ENCODE results near the gene DNAH3.
"Not testable (repeated sequence)": the region's sequence is repeated elsewhere in the genome, so short reads cannot be mapped to it uniquely, and the experiment has no call there.

The DNAH3 gene

DNA sequence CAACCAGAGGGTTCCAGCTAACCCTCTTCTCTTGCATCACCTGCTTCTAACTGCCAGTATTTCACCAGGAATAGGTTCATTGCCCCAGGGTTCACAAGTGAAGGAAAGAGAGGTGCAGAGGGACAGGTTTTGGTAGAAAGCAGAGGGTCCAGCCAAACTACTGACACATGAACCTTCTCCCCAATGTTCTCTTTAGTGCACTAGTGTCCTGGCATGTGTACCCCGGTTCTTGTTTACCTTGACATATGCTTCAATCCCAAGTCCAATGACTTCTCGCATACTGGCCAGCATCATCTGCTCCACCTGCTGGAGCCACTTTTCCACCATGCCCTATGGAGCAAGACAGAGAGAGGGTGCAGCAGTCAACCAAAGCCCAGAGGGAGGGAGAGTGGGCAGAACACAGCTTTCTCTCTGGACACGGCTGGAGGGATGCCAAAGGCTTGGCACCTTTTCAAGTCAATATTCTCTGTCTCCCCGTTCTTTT, 90.6 kb downstream of the DNAH3 start:
- H3K4me1 Mint-ChIP-seq = no peaks in the 10 kb centered on the region

GRCh38 chr16:21057875-21058274, 92.8 kb downstream of the DNAH3 start:
- H3K36me3 Mint-ChIP-seq = no peaks in the 10 kb centered on the region
- no peak overlapping the region for H3K27ac Mint-ChIP-seq
- no peaks in the 10 kb centered on the region for H3K9me3 Mint-ChIP-seq
- CTCF ChIA-PET = no interaction called here
- no peak overlapping the region for H3K4me3 Mint-ChIP-seq
- DNase-seq = no peak
- peaks cover 33% of the 10 kb centered on the region for H3K27me3 Mint-ChIP-seq
- H3K4me1 Mint-ChIP-seq = no peaks in the 10 kb centered on the region

More for the DNA sequence above, 90.6 kb downstream of the DNAH3 start:
- Mint-ChIP-seq H3K9me3 (no peaks in the 10 kb centered on the region), H3K4me3 (no peak overlapping the region), H3K27me3 (peaks cover 28% of the 10 kb centered on the region), H3K36me3 (no peaks in the 10 kb centered on the region), H3K27ac (no peak overlapping the region)
- CTCF ChIA-PET = no interaction called here
- DNase-seq = no peak

GRCh38 chr16:21056396-21056795, 94.2 kb downstream of the DNAH3 start:
- no peak overlapping the region for H3K27ac Mint-ChIP-seq
- no peaks in the 10 kb centered on the region for H3K36me3 Mint-ChIP-seq
- no peaks in the 10 kb centered on the region for H3K9me3 Mint-ChIP-seq
- H3K4me3 Mint-ChIP-seq = no peak overlapping the region
- no peaks in the 10 kb centered on the region for H3K4me1 Mint-ChIP-seq
- peaks cover 31% of the 10 kb centered on the region for H3K27me3 Mint-ChIP-seq
- no peak for DNase-seq
- CTCF ChIA-PET = no interaction called here

DNA sequence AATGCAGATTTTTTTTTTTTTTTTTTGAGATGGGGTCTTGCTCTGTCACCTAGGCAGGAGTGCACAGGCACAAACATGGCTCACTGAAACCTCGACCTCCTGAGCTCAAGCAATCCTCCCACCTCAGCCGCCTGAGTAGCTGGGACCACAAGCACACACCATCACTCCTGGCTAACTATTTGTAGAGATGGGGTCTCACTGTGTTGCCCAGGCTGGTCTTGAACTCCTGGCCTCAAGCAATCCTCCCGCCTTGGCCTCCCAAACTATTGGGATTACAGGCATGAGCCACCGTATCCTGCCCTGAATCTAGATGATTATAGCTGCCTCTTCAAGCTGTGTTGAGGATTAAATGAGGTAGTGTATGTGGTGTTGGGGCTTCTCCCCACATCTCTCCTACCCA, 94.9 kb downstream of the DNAH3 start:
- H3K27ac Mint-ChIP-seq, H3K4me3 Mint-ChIP-seq, H3K4me1 Mint-ChIP-seq, CTCF ChIA-PET, DNase-seq, H3K9me3 Mint-ChIP-seq, H3K36me3 Mint-ChIP-seq: not testable (repeated sequence)
- peaks cover 27% of the 10 kb centered on the region for H3K27me3 Mint-ChIP-seq

- Mint-ChIP-seq H3K27me3 (peaks cover 30% of the 10 kb centered on the region), H3K4me3 (no peak overlapping the region)
- CTCF ChIA-PET = interaction anchor here (1.7 kb wide), 1 partner anchor 376 kb away, joined by 3 read pairs; no protein-coding TSS in a partner anchor
Observed at GRCh38 chr16:21053590-21053989, 97.1 kb downstream of the DNAH3 start.

GRCh38 chr16:21048091-21048912, 102.3 kb downstream of the DNAH3 start:
- H3K4me3 Mint-ChIP-seq, DNase-seq, CTCF ChIA-PET, H3K36me3 Mint-ChIP-seq, H3K9me3 Mint-ChIP-seq, H3K4me1 Mint-ChIP-seq, H3K27ac Mint-ChIP-seq: not testable (repeated sequence)
- peaks cover 22% of the 10 kb centered on the region for H3K27me3 Mint-ChIP-seq

More at GRCh38 chr16:21053590-21053989, 97.1 kb downstream of the DNAH3 start:
- Mint-ChIP-seq H3K27ac (no peak overlapping the region), H3K4me1 (no peaks in the 10 kb centered on the region), H3K36me3 (no peaks in the 10 kb centered on the region), H3K9me3 (no peaks in the 10 kb centered on the region)
- no peak for DNase-seq

GRCh38 chr16:21038197-21038596, 112.4 kb downstream of the DNAH3 start:
- Mint-ChIP-seq H3K27me3 (peaks cover 22% of the 10 kb centered on the region), H3K27ac (no peak overlapping the region), H3K4me3 (no peak overlapping the region), H3K36me3 (no peaks in the 10 kb centered on the region), H3K9me3 (no peaks in the 10 kb centered on the region), H3K4me1 (no peaks in the 10 kb centered on the region)
- no peak for DNase-seq
- CTCF ChIA-PET = no interaction called here

DNA sequence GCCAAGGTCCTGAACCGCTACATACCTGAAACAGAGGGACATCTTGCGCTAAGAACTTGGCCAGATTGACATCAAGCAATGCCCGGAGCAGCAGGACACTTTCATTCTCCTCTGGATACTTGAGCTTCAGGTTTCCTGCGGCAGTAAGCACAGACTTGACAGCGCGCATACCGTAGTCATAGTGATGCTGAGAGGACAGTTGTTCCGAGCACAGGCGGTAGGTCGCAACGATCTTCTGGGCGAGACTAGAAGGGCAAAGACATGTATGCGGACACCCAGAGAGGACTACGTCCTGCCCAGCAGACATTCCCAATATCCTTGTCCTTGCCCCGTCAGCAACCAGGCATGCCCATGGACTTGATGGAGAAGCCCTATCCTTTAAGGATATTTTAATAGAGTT, 112.9 kb downstream of the DNAH3 start:
- DNase-seq = no peak
- H3K36me3 Mint-ChIP-seq = no peaks in the 10 kb centered on the region
- H3K27ac Mint-ChIP-seq = no peak overlapping the region
- CTCF ChIA-PET = no interaction called here
- H3K4me1 Mint-ChIP-seq = no peaks in the 10 kb centered on the region
- peaks cover 22% of the 10 kb centered on the region for H3K27me3 Mint-ChIP-seq
- H3K4me3 Mint-ChIP-seq = no peak overlapping the region
- H3K9me3 Mint-ChIP-seq = no peaks in the 10 kb centered on the region

- Mint-ChIP-seq H3K27me3 (peaks cover 22% of the 10 kb centered on the region), H3K9me3 (no peaks in the 10 kb centered on the region), H3K4me1 (no peaks in the 10 kb centered on the region), H3K36me3 (no peaks in the 10 kb centered on the region), H3K27ac (no peak overlapping the region), H3K4me3 (no peak overlapping the region)
- DNase-seq = no peak
- CTCF ChIA-PET = no interaction called here
Observed at GRCh38 chr16:21037168-21037567, 113.5 kb downstream of the DNAH3 start.

GRCh38 chr16:21036471-21036870, 114.2 kb downstream of the DNAH3 start:
- Mint-ChIP-seq H3K4me1 (no peaks in the 10 kb centered on the region), H3K27ac (no peak overlapping the region), H3K27me3 (peaks cover 28% of the 10 kb centered on the region), H3K36me3 (no peaks in the 10 kb centered on the region), H3K9me3 (no peaks in the 10 kb centered on the region), H3K4me3 (no peak overlapping the region)
- CTCF ChIA-PET = no interaction called here
- DNase-seq = no peak

- peaks cover 28% of the 10 kb centered on the region for H3K27me3 Mint-ChIP-seq
- H3K36me3 Mint-ChIP-seq = no peaks in the 10 kb centered on the region
- no peaks in the 10 kb centered on the region for H3K9me3 Mint-ChIP-seq
- no peak overlapping the region for H3K4me3 Mint-ChIP-seq
- no peaks in the 10 kb centered on the region for H3K4me1 Mint-ChIP-seq
- DNase-seq = no peak
- CTCF ChIA-PET = no interaction called here
- no peak overlapping the region for H3K27ac Mint-ChIP-seq
Observed at GRCh38 chr16:21033704-21034103, 116.9 kb downstream of the DNAH3 start.

DNA sequence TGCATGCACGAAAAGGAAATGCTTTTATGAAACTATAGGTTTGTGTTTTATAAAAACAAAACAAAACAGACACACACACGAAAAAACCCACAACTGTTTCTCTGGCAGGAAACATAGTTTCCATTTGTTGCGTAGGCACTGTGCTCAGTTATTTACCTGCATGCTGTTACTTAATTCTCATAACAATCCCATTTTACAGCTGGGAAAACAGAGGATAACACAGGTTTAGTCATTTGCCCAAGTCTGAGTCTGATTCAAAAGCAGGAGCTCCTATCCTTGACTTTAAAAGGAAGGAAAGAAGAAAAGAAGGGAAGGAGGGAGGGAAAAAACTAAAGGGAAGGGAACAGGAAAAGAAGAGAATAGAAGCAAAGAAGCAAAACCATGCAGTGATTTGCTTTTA, 117.4 kb downstream of the DNAH3 start:
- CTCF ChIA-PET = interaction anchor here (0.6 kb wide), 1 partner anchor 9 kb away, joined by 3 read pairs; no protein-coding TSS in a partner anchor
- no peaks in the 10 kb centered on the region for H3K9me3 Mint-ChIP-seq
- H3K36me3 Mint-ChIP-seq = no peaks in the 10 kb centered on the region
- no peaks in the 10 kb centered on the region for H3K4me1 Mint-ChIP-seq
- H3K27me3 Mint-ChIP-seq = peaks cover 28% of the 10 kb centered on the region
- no peak overlapping the region for H3K27ac Mint-ChIP-seq
- no peak overlapping the region for H3K4me3 Mint-ChIP-seq
- DNase-seq = no peak

- Mint-ChIP-seq H3K4me3 (no peak overlapping the region), H3K27me3 (peaks cover 18% of the 10 kb centered on the region), H3K36me3 (no peaks in the 10 kb centered on the region), H3K27ac (no peak overlapping the region), H3K9me3 (no peaks in the 10 kb centered on the region), H3K4me1 (peaks cover 7% of the 10 kb centered on the region)
- DNase-seq = no peak
- CTCF ChIA-PET = no interaction called here
Observed at GRCh38 chr16:21028728-21029127, 121.9 kb downstream of the DNAH3 start.

DNA sequence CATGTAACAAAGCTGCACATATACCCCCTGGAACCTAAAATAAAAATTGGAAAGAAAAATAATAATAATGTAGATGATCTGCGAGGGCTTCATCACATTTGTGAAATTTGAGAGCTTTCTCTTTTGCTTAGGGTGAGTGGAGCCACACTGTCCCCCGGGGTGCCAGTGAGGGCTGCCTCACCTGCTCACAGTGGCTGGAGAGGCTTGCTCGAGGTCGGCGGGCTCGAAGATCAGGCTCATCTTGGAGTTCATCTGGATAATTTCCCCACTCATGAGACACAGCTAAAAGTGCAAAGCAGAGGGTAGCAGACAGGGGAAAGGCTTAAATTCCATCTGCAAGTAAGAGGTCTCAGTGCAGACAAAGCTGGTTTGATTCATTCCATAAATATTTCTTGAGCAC, 123.8 kb downstream of the DNAH3 start:
- H3K4me3 Mint-ChIP-seq = no peak overlapping the region
- CTCF ChIA-PET = no interaction called here
- no peaks in the 10 kb centered on the region for H3K36me3 Mint-ChIP-seq
- H3K9me3 Mint-ChIP-seq = no peaks in the 10 kb centered on the region
- H3K4me1 Mint-ChIP-seq = peaks cover 15% of the 10 kb centered on the region
- DNase-seq = no peak
- H3K27ac Mint-ChIP-seq = no peak overlapping the region
- H3K27me3 Mint-ChIP-seq = peaks cover 9% of the 10 kb centered on the region

DNA sequence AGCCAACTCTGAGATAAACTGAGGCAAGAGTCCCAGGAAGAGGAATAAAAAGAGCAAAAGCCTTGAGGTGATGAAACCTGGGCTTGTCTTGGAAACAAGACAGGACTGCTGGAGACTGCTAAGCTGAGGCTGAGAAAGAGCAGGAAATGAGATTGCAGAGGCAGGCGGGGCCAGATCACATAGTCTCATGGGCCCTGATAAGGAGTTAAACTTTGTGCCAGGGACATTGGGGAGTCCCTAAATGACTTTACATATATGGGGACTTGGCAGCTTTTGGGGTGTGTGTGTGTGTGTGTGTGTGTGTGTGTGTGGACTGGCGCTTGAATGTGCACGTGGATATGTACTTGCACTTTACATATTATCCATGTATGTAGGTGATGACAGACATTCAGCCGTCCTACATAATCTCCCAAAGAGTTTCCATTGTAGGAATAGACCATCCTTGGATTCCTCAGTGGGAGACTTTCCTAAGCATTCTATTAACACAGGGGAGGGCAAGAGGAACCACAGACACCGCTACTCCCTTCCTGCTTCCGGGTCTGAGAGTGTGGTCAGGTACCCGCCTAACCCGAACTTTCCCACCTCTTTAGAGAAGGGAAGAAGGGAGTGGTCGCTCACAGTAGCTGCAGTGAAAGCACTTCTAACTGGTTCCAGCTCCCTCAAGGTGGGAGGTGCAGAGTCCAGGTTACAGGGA, 127.0 kb downstream of the DNAH3 start:
- Mint-ChIP-seq H3K9me3 (no peaks in the 10 kb centered on the region), H3K27ac (no peak overlapping the region), H3K4me1 (peaks cover 15% of the 10 kb centered on the region), H3K4me3 (no peak overlapping the region), H3K36me3 (no peaks in the 10 kb centered on the region), H3K27me3 (peaks cover 7% of the 10 kb centered on the region)
- DNase-seq = peak; percentile 37
- CTCF ChIA-PET = interaction anchor here (0.6 kb wide), 1 partner anchor 9 kb away, joined by 3 read pairs; no protein-coding TSS in a partner anchor
